ENCODE data around the gene RAD9A.

- TF ChIP-seq ZNF449 (tag by site-specific recombination; IDR thresholded peaks at IDR 0.05): no peak
- TF ChIP-seq ZNF10 (tag by site-specific recombination; IDR thresholded peaks at IDR 0.05): no peak
- TF ChIP-seq, protein P1, sequence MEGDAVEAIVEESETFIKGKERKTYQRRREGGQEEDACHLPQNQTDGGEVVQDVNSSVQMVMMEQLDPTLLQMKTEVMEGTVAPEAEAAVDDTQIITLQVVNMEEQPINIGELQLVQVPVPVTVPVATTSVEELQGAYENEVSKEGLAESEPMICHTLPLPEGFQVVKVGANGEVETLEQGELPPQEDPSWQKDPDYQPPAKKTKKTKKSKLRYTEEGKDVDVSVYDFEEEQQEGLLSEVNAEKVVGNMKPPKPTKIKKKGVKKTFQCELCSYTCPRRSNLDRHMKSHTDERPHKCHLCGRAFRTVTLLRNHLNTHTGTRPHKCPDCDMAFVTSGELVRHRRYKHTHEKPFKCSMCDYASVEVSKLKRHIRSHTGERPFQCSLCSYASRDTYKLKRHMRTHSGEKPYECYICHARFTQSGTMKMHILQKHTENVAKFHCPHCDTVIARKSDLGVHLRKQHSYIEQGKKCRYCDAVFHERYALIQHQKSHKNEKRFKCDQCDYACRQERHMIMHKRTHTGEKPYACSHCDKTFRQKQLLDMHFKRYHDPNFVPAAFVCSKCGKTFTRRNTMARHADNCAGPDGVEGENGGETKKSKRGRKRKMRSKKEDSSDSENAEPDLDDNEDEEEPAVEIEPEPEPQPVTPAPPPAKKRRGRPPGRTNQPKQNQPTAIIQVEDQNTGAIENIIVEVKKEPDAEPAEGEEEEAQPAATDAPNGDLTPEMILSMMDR (tag by site-specific recombination; IDR thresholded peaks at IDR 0.05): no peak
- TF ChIP-seq ZBTB48 (tag by site-specific recombination; IDR thresholded peaks at IDR 0.05): no peak
- no peak for TF ChIP-seq ZNF776 (tag by site-specific recombination; IDR thresholded peaks at IDR 0.05; ENCODE audit: borderline replicate concordance)
- no peak for TF ChIP-seq GLI2 (tag by site-specific recombination; IDR thresholded peaks at IDR 0.05; ENCODE audit: borderline replicate concordance, low read depth)
- TF ChIP-seq ZNF785 (tag by site-specific recombination; IDR thresholded peaks at IDR 0.05): no peak
- TF ChIP-seq FEZF1 (tag by site-specific recombination; IDR thresholded peaks at IDR 0.05): no peak
- TF ChIP-seq, protein P2, sequence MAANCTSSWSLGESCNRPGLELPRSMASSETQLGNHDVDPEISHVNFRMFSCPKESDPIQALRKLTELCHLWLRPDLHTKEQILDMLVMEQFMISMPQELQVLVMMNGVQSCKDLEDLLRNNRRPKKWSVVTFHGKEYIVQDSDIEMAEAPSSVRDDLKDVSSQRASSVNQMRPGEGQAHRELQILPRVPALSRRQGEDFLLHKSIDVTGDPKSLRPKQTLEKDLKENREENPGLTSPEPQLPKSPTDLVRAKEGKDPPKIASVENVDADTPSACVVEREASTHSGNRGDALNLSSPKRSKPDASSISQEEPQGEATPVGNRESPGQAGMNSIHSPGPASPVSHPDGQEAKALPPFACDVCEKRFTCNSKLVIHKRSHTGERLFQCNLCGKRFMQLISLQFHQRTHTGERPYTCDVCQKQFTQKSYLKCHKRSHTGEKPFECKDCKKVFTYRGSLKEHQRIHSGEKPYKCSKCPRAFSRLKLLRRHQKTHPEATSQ (tag by site-specific recombination; IDR thresholded peaks at IDR 0.05): no peak
- no peak for TF ChIP-seq HOXA7 (CRISPR knock-in tag; IDR thresholded peaks at IDR 0.05; ENCODE audit: borderline replicate concordance)
Measured at GRCh38 chr11:67354075-67355022, 37.4 kb upstream of the RAD9A start.

Measured in HEK293 (cell line).